ENCODE data around the gene GCKR. TPM values are rescaled to one million over a fixed set of nuclear protein-coding genes. Genes with fewer than 3 reads are reported as not detected.

GCKR gene
- total RNA-seq, 5 donors from 2014 or later (not counting 1 experiment from before 2014, with no cell fraction given): 0.23 to 0.28 TPM; not detected in 3

GRCh38 chr2:27494284-27494943, 2.2 kb upstream of the GCKR start:
- ChIA-PET POLR2A (interaction anchor here in 1 of 2 donors (0.6 kb wide), 1 partner anchor 362 kb away, joined by 3 read pairs; no protein-coding TSS in a partner anchor), CTCF (no interaction called here)
- Mint-ChIP-seq H3K27me3 (peaks cover 41 to 53% of the 10 kb centered on the region in 2 donors), H3K27ac (no peak overlapping the region), H3K36me3 (no peaks in the 10 kb centered on the region), H3K4me1 (peaks cover 13 to 21% (median 19%) of the 10 kb centered on the region in 3 donors), H3K4me3 (peak overlapping the region; percentile 39 to 67 (median 60)), H3K9me3 (no peaks in the 10 kb centered on the region)
- DNase-seq (peak in 1 of 35 experiments; percentile 17), ATAC-seq (replicated peaks in 1 of 4) (no peak)
- H3K9me3 ChIP-seq: no peaks in the 10 kb centered on the region
- peak overlapping the region in 1 of 2 donors; percentile 32 for H3K4me3 ChIP-seq (ENCODE audit: control insufficient read depth in 1 of 2, extremely low read depth in 1 of 2, low read length in 1 of 2)
- no peaks in the 10 kb centered on the region for H3K36me3 ChIP-seq (ENCODE audit: control insufficient read depth in 2 of 2, extremely low read depth in 1 of 2, insufficient read depth in 1 of 2, low read length in 1 of 2)
- peaks cover 4 to 35% of the 10 kb centered on the region in 2 experiments for H3K27me3 ChIP-seq (replicated peaks in 1 of 2; ENCODE audit: control insufficient read depth in 2 of 2, extremely low read depth in 1 of 2, insufficient read depth in 2 of 2, low read length in 1 of 2)
- WGBS (ENCODE audit: insufficient coverage): 32% methylated on average over 26 of the region's 35 CpGs
- peaks cover 4 to 19% of the 10 kb centered on the region in 2 experiments for H3K4me1 ChIP-seq (ENCODE audit: control insufficient read depth in 1 of 2, extremely low read depth in 1 of 2, insufficient read depth in 2 of 2, low read length in 2 of 2)
- H3K27ac ChIP-seq (ENCODE audit: low read length): no peak overlapping the region

GRCh38 chr2:27494944-27495554, 1.6 kb upstream of the GCKR start, which contains the start of gene FNDC4:
FNDC4 (minus strand) TSS chr2:27495200; CDS start chr2:27494679, 521 bp downstream.
- H3K9me3 ChIP-seq: no peaks in the 10 kb centered on the region
- no peaks in the 10 kb centered on the region for H3K36me3 ChIP-seq (ENCODE audit: control insufficient read depth in 2 of 2, extremely low read depth in 1 of 2, insufficient read depth in 1 of 2, low read length in 1 of 2)
- peak; percentile 72 to 78 (median 73) for ATAC-seq (replicated peaks in 1 of 4)
- Mint-ChIP-seq H3K36me3 (no peaks in the 10 kb centered on the region), H3K4me1 (peaks cover 9 to 15% (median 12%) of the 10 kb centered on the region in 3 donors), H3K27ac (no peak within 1 kb of the TSS), H3K4me3 (peak within 1 kb of the TSS; percentile 66 to 84 (median 71)), H3K9me3 (no peaks in the 10 kb centered on the region), H3K27me3 (peaks cover 42 to 54% of the 10 kb centered on the region in 2 donors)
- H3K27me3 ChIP-seq (replicated peaks in 1 of 2; ENCODE audit: control insufficient read depth in 2 of 2, extremely low read depth in 1 of 2, insufficient read depth in 2 of 2, low read length in 1 of 2): peaks cover 4 to 35% of the 10 kb centered on the region in 2 experiments
- POLR2A ChIA-PET: interaction anchor here in 1 of 2 donors (0.7 kb wide), 1 partner anchor 15 kb away, joined by 3 read pairs; no protein-coding TSS in a partner anchor
- H3K27ac ChIP-seq (ENCODE audit: low read length): no peak within 1 kb of the TSS
- H3K4me3 ChIP-seq (ENCODE audit: control insufficient read depth in 1 of 2, extremely low read depth in 1 of 2, low read length in 1 of 2): peak within 1 kb of the TSS; percentile 24 to 32
- CTCF ChIA-PET: no interaction called here
- H3K4me1 ChIP-seq (ENCODE audit: control insufficient read depth in 1 of 2, extremely low read depth in 1 of 2, insufficient read depth in 2 of 2, low read length in 2 of 2): peaks cover 2 to 15% of the 10 kb centered on the region in 2 experiments
- DNase-seq: peak in 5 of 35 experiments; percentile 4 to 42 (median 25)
- under 1% methylated on average over 54 of the region's 70 CpGs for WGBS (ENCODE audit: insufficient coverage)

DNA sequence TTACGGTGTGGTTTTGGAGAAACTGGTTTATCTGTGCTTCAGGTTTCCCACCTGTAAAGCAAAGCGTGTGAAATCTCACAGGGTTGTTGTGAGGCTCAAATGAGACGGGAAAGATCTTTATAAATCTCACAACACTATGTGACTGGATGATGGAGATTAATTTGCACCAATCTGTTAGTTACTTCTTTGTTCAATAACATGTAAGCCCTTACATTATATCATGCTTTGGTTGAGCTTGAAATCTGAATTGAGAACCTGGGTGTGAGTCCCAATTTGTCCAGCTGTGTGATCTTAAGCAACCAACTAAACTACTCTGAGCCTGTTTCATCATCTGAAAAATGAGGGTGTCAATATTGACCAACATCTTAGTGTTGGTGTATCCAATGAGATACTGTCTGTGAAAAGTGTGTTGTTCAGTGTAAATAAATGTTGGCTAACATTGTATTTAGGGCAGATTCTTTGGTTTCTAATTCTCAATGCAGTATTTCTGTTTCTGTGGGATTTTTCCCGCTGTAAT, 741 bp upstream of the GCKR start:
- no peaks in the 10 kb centered on the region for H3K36me3 Mint-ChIP-seq
- peaks cover 8 to 11% (median 10%) of the 10 kb centered on the region in 3 donors for H3K4me1 Mint-ChIP-seq
- H3K27ac Mint-ChIP-seq: no peak overlapping the region
- no peaks in the 10 kb centered on the region for H3K36me3 ChIP-seq (ENCODE audit: control insufficient read depth in 2 of 2, extremely low read depth in 1 of 2, insufficient read depth in 1 of 2, low read length in 1 of 2)
- H3K27ac ChIP-seq (ENCODE audit: low read length): no peak overlapping the region
- H3K4me3 ChIP-seq (ENCODE audit: control insufficient read depth in 1 of 2, extremely low read depth in 1 of 2, low read length in 1 of 2): no peak overlapping the region
- CTCF ChIA-PET: no interaction called here
- H3K27me3 Mint-ChIP-seq: peaks cover 42 to 54% of the 10 kb centered on the region in 2 donors
- POLR2A ChIA-PET: no interaction called here
- H3K4me1 ChIP-seq (ENCODE audit: control insufficient read depth in 1 of 2, extremely low read depth in 1 of 2, insufficient read depth in 2 of 2, low read length in 2 of 2): peaks cover 0 to 11% of the 10 kb centered on the region in 2 experiments
- ATAC-seq (replicated peaks in 1 of 4) (no peak), DNase-seq (no peak)
- H3K9me3 ChIP-seq: no peaks in the 10 kb centered on the region
- H3K9me3 Mint-ChIP-seq: no peaks in the 10 kb centered on the region
- H3K4me3 Mint-ChIP-seq: peak overlapping the region; percentile 66 to 84 (median 71)
- peaks cover 4 to 35% of the 10 kb centered on the region in 2 experiments for H3K27me3 ChIP-seq (replicated peaks in 1 of 2; ENCODE audit: control insufficient read depth in 2 of 2, extremely low read depth in 1 of 2, insufficient read depth in 2 of 2, low read length in 1 of 2)
- WGBS (ENCODE audit: insufficient coverage): 100% methylated on average over 1 of the region's 4 CpGs

DNA sequence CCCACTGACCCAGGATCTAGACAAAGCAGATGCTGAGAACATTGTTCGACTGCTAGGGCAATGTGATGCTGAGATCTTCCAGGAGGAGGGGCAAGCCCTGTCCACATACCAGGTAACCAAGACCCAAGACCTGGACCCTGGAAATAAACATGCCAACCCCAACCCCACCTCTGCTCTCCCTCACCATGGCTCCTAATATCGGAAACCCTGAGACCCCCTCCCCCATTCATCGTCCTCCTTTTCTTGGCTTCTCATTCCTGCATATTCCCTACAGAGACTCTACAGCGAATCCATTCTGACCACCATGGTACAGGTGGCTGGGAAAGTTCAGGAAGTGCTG, 619 bp downstream of the GCKR start:
- Histone ChIP-seq H3K4me3 (ENCODE audit: control insufficient read depth in 1 of 2, extremely low read depth in 1 of 2, low read length in 1 of 2) (no peak overlapping the region), H3K9me3 (no peaks in the 10 kb centered on the region), H3K4me1 (ENCODE audit: control insufficient read depth in 1 of 2, extremely low read depth in 1 of 2, insufficient read depth in 2 of 2, low read length in 2 of 2) (peaks cover 0 to 11% of the 10 kb centered on the region in 2 experiments), H3K27ac (ENCODE audit: low read length) (no peak overlapping the region), H3K36me3 (ENCODE audit: control insufficient read depth in 2 of 2, extremely low read depth in 1 of 2, insufficient read depth in 1 of 2, low read length in 1 of 2) (no peaks in the 10 kb centered on the region), H3K27me3 (replicated peaks in 1 of 2; ENCODE audit: control insufficient read depth in 2 of 2, extremely low read depth in 1 of 2, insufficient read depth in 2 of 2, low read length in 1 of 2) (peaks cover 4 to 38% of the 10 kb centered on the region in 2 experiments)
- H3K4me3 Mint-ChIP-seq: no peak overlapping the region
- ATAC-seq (replicated peaks in 1 of 4) (no peak), DNase-seq (no peak)
- H3K27ac Mint-ChIP-seq: no peak overlapping the region
- ChIA-PET POLR2A (no interaction called here), CTCF (no interaction called here)
- H3K36me3 Mint-ChIP-seq: no peaks in the 10 kb centered on the region
- H3K9me3 Mint-ChIP-seq: no peaks in the 10 kb centered on the region
- WGBS (ENCODE audit: insufficient coverage): 100% methylated on average over 1 of the region's 4 CpGs
- H3K4me1 Mint-ChIP-seq: peaks cover 8 to 11% (median 10%) of the 10 kb centered on the region in 3 donors
- H3K27me3 Mint-ChIP-seq: peaks cover 42 to 54% of the 10 kb centered on the region in 2 donors

DNA sequence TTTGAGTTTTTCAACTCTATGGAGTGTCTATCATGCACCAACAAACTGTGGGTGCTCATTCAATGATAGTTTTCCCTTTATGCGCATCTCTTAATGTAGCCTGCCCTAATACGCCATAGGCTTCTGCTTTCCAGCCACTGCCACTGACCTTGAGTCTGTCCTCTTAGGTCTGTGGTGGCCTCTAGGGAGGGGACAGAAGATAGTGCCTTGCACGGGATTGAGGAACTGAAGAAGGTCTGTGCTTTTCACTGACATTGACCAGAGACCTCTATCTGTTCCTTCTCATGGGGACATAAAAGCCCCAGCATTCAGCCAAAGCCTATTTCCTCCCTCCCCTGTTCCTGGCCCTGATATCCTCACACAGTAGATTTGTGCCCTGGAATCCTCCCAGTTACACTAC, 2.3 kb downstream of the GCKR start:
- no peaks in the 10 kb centered on the region for H3K9me3 ChIP-seq
- H3K27me3 ChIP-seq (replicated peaks in 1 of 2; ENCODE audit: control insufficient read depth in 2 of 2, extremely low read depth in 1 of 2, insufficient read depth in 2 of 2, low read length in 1 of 2): peaks cover 4 to 30% of the 10 kb centered on the region in 2 experiments
- no peak overlapping the region for H3K4me3 Mint-ChIP-seq
- WGBS (ENCODE audit: insufficient coverage): no CpG with 5 or more reads among the region's 3 CpGs
- no peak overlapping the region for H3K27ac ChIP-seq (ENCODE audit: low read length)
- no peaks in the 10 kb centered on the region for H3K36me3 ChIP-seq (ENCODE audit: control insufficient read depth in 2 of 2, extremely low read depth in 1 of 2, insufficient read depth in 1 of 2, low read length in 1 of 2)
- POLR2A ChIA-PET: no interaction called here
- no peak overlapping the region for H3K27ac Mint-ChIP-seq
- H3K4me1 ChIP-seq (ENCODE audit: control insufficient read depth in 1 of 2, extremely low read depth in 1 of 2, insufficient read depth in 2 of 2, low read length in 2 of 2): peaks cover 0 to 11% of the 10 kb centered on the region in 2 experiments
- ATAC-seq (replicated peaks in 1 of 4): no peak
- peaks cover 8 to 11% (median 8%) of the 10 kb centered on the region in 3 donors for H3K4me1 Mint-ChIP-seq
- H3K36me3 Mint-ChIP-seq: no peaks in the 10 kb centered on the region
- CTCF ChIA-PET: no interaction called here
- H3K9me3 Mint-ChIP-seq: no peaks in the 10 kb centered on the region
- H3K4me3 ChIP-seq (ENCODE audit: control insufficient read depth in 1 of 2, extremely low read depth in 1 of 2, low read length in 1 of 2): no peak overlapping the region
- peaks cover 39 to 43% of the 10 kb centered on the region in 2 donors for H3K27me3 Mint-ChIP-seq
- DNase-seq: no peak

DNA sequence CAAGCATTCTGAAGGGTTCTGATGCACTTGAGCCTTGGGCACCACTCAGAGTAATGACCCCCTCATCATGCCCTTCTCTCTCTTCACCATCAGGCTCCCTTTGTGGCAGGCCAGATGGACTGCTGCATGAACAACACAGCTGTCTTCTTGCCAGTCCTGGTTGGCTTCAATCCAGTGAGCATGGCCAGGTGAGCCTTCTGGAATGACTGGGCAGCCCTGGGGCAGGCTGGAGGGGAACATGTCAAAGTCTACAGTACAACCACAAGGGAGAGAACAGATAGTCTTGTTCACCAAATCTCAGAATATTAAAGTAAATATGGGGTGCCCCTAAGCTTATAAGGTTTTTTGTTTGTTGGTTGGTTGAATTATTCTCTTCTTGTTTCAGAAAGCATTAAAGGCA, 4.4 kb downstream of the GCKR start:
- H3K27me3 ChIP-seq (replicated peaks in 1 of 2; ENCODE audit: control insufficient read depth in 2 of 2, extremely low read depth in 1 of 2, insufficient read depth in 2 of 2, low read length in 1 of 2): peaks cover 2 to 26% of the 10 kb centered on the region in 2 experiments
- Mint-ChIP-seq H3K9me3 (no peaks in the 10 kb centered on the region), H3K4me3 (no peak overlapping the region), H3K4me1 (peaks cover 0 to under 1% (median 0%) of the 10 kb centered on the region in 3 donors), H3K36me3 (no peaks in the 10 kb centered on the region), H3K27me3 (peaks cover 26 to 28% of the 10 kb centered on the region in 2 donors), H3K27ac (no peak overlapping the region)
- DNase-seq (no peak), ATAC-seq (replicated peaks in 1 of 4) (no peak)
- H3K27ac ChIP-seq (ENCODE audit: low read length): no peak overlapping the region
- no peaks in the 10 kb centered on the region for H3K4me1 ChIP-seq (ENCODE audit: control insufficient read depth in 1 of 2, extremely low read depth in 1 of 2, insufficient read depth in 2 of 2, low read length in 2 of 2)
- H3K36me3 ChIP-seq (ENCODE audit: control insufficient read depth in 2 of 2, extremely low read depth in 1 of 2, insufficient read depth in 1 of 2, low read length in 1 of 2): no peaks in the 10 kb centered on the region
- CTCF ChIA-PET: no interaction called here
- H3K4me3 ChIP-seq (ENCODE audit: control insufficient read depth in 1 of 2, extremely low read depth in 1 of 2, low read length in 1 of 2): no peak overlapping the region
- POLR2A ChIA-PET: no interaction called here
- H3K9me3 ChIP-seq: no peaks in the 10 kb centered on the region
